Eye (tissue), 1 donor: ENCODE data around the gene ZSCAN16.
"Not testable (repeated sequence)": the region's sequence is repeated elsewhere in the genome, so short reads cannot be mapped to it uniquely, and the experiment has no call there.

ENCODE experiments used
- DNase-seq: peaks from one replicate; pipeline ENCODE4 v3.0.0-alpha.2; 2015

Gene ZSCAN16

DNA sequence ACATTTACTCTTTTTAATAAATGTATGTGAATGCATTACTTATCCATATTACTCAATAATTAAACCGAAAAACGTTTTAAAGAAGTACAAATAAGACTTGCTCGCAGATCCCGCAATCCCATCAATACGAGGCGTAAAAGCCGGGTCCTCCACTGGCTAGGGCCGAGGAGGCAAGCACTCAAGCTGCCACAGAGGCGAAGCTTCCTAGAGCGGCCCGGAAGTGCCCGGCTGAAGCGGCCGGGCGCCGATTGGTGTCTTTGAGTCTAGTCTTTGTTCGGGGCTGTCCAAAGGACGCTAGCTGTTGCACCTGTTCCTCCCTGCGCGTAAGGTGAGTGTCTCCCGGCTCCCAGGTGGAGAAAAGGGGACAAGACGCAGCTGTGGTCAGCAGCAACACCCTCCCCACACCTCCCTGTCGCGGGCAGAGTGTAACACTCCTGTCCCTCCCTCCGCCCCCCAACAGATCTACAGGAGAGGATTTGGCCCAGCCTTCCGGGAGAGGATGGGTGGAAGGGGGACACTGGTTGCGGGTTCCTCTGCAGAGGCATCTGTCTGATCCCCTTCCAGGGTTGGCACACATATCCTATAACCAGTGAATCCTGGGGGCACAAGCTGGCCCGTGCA, at the start of gene ZSCAN16:
ZSCAN16 (plus strand) TSS at position 260 of the 621 bp plus-strand sequence. CDS start 835 bp downstream, outside the sequence.
- DNase-seq = peak; percentile 94

DNA sequence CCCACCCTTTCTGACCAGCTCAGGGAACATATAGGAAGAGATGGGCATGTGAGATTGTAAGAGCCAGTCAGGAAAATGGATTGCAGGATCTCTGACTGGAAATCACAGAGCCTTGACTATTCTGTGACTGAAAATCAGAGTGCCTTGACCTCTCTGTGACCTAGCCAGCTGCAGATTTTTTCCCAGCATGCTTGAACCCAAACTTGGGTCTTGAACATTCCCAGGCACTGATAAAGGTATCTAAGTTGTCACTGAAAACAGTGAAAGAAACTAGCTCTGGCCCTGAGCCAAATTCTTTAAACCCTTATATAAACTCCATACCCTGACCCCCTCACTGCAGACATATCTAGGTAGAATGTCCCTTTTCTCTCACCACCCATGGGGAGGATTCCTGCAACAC, 46.4 kb upstream of the ZSCAN16 start:
- DNase-seq = no peak

DNA sequence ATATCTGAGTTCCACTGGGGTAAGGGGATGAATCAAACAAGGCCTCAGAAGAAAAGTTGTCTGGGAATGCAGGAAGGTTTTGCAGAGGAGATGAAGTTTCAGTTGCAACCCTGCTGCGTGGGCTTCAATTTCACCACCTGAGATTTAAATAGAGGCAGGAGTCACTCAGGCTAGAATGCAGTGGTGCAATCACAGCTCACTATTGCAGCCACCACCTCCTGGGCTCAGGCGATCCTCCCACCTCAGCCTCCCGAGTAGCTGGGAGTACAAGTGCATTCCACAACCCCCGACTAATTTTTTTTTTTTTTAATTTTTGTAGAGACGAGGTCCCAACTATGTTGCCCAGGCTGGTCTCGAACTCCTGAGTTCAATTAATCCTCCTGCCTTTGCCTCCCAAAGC, 45.6 kb upstream of the ZSCAN16 start:
- DNase-seq = no peak

DNA sequence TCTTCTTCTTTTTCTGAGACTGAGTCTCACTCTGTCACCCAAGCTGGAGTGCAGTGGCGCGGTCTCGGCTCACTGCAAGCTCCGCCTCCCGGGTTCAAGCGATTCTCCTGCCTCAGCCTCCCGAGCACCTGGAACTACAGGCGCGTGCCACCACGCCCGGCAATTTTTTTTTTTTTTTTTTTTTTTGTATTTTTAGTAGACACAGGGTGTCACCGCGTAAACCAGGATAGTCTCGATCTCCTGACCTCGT, 44.1 kb upstream of the ZSCAN16 start, which contains the start of gene ZNF165:
ZNF165 (plus strand) TSS at position 188 of the 250 bp plus-strand sequence. CDS start 4,913 bp downstream, outside the sequence.
- not testable (repeated sequence) for DNase-seq

DNA sequence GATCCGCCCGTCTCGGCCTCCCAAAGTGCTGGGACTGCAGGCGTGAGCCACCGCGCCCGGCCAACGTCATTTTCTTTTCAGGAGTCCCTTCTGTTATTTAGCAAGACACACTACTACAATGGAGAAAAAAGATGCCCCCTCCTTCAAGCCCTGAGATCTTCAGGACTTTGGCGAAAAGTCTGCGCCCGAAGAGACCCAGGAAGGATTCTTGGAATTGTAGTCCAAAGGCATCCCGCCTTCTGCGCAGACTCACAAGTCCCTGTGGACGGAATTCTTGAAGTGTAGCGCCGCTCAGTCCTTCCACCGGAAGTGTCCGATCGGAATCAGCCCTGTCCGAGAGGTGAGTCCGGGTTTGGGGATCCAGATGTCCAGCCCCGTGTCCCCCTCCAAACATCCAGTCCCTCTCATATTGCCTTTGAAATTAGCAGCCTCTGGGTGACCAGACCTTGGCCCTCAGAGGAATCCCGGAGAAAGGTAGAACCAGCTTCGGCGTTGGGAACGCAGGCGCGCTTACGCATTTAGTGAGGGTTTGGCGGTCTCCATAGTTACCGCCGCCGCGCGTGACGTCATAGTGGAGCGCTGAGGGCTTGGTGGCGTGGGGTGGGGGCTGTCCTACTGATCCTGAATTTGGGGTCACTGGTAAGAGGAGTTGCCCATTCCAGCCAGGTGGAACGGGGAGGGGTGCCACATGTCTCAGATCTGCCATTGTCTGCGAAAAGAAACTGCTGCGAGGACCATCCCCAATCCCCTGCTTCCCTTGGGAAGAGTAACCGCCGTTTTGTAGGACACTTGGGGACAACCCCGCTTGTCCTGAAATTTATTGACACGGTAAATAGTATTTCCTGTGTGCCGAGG, 43.6 kb upstream of the ZSCAN16 start:
- DNase-seq = peak; percentile 99

DNA sequence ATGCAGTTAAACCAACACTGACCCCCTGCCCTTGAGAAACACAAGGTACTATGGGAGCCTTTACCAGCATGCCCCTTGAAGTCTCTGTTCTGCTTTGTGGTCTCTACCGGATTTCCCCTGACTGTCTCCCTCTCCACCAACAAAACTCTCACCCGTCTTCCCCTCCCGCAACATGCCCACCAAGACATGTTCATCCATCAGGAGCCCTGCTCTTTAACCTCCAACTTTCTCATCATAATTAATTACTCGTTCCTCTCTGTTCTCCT, 43.0 kb upstream of the ZSCAN16 start:
- no peak for DNase-seq

DNA sequence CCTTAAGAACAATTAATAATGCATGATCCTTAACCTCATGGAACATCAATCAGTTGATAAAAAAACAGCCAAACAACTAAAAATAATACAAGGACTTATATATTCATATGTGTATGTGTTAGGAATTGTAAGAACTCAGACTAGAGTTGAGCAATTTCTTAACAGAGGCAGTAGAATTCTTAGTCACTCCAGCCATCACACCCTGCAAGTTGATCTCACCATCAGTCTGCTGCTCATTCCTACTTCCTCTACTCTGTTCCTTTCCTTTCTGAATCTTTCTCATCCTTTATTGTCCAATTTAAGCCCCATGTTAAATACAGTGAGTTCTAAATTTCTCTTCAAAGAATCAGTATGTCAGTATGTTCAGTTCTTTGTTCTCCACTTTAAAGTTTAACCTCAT, 41.5 kb upstream of the ZSCAN16 start:
- no peak for DNase-seq

DNA sequence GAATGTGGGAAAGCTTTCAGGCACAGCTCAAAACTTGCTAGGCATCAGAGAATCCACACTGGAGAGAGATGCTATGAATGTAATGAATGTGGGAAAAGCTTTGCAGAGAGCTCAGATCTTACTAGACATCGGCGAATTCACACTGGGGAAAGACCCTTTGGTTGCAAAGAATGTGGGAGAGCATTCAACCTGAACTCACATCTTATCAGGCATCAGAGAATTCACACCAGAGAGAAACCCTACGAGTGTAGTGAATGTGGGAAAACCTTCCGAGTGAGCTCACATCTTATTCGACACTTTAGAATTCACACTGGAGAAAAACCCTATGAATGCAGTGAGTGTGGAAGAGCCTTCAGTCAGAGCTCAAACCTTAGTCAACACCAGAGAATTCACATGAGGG, 35.4 kb upstream of the ZSCAN16 start:
- no peak for DNase-seq

DNA sequence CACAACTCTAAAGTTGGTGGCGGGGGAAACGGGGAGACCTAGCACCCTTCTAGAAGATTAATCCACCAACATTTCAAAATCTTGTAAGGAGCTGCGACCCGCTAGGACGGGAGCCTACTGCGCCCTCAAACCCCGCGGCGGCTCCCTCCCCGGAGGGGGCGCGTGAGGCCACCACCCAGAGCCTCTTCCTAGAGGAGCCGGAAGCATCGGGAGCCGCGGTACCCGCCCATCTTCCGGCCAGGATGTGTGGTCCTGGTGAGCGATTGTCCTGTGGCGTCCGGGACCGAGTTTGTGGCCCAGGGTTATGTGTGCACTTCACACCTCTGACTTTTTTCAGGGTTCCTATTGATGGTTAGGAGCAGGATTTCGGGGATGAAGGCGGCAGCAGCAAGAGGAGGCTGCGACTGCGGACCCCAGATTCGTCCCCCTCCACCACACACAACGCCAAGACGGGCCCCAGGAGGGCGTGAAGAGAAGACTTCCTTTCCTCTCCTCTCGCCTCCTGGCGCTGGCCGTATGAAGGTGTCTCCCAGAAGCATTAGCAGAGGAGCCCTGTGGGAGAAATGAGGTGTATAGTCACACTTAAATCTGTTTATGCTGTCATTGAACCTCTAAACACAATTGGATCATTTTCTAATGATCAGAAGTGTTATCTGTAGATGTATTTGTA, 33.4 kb upstream of the ZSCAN16 start:
- peak; percentile 39 for DNase-seq

DNA sequence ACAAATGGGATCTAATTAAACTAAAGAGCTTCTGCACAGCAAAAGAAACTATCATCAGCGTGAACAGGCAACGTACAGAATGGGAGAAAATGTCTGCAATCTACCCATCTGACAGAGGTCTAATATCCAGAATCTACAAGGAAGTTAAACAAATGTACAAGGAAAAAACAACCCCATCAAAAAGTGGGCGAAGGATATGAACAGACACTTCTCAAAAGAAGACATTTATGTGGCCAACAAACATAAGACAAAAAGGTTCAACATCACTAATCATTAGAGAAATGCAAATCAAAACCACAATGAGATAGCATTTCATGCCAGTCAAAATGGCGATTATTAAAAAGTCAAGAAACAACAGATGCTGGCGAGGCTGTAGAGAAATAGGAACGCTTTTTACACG, 22.2 kb upstream of the ZSCAN16 start:
- DNase-seq = not testable (repeated sequence)

DNA sequence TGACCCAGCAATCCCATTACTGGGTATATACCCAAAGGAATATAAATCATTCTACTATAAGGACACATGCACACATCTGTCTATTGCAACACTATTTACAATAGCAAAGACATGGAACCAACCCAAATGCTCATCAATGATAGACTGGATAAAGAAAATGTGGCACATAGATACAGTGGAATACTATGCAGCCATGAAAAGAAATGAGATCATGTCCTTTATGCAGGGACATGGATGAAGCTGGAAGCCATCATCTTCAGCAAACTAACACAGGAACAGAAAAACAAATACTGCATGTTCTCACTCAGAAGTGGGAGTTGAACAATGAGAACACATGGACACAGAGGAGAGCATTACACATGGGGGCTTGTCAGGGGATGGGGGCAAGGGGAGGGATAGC, 21.7 kb upstream of the ZSCAN16 start:
- not testable (repeated sequence) for DNase-seq

DNA sequence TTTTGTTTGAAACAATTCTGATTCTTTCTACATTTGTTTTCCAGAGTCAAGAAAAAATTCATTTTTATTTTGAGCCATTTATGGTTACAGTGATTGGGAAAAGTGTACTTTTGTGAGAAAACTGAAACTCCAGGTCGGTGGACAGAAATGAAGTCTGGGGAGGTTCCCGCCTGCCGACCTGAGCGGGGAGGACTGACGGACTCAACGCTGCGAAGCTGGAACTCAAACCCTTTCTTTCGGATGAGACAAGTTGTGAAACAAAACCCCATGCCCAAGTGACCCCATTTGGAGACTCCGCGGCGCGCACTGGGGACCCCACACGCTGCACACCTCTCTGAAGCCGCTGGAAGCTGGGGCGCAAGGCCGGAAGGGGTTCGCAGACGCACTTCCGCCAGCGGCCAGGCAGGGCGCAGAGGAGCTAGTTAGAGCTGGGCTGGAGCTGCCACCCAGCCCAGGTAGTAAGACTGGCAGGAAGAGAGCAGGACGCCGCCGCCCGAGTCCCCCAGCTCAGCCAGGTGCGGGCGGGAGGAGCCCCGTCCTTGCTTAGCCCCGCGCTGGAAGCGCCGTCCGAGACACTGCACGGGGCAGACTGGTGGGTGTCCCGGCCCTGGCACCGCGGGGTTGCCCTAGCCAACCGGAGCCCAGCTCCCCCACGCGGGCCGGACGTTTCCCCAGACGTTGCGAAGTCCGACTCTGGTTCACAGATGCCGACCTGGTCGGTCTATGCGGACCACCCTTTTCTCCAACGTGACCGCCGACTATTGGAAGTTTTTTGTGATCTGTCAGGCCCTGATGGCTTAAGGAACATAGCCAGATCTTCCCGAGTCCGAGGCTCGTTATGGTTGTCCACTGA, 19.8 kb upstream of the ZSCAN16 start:
- DNase-seq = peak; percentile 92

DNA sequence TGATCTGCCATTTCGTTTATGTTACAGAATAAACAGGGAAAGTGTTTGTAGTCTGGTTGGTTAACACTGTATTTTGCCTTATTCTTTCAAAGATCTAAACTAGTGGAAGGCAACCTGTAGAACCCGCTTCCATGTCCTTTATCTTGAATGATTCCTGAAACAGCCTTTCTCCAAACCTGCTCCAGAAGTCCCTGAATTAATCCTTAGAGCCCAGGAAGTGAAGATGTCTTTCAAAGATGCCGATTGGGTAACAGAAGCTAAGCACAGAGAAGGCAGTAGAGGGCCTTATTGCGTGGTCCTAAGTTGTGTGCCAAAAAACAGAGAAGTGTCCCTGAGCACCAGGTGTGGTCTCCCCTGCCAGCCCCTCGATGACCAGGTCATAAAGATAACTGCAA, 19.2 kb upstream of the ZSCAN16 start:
- no peak for DNase-seq

DNA sequence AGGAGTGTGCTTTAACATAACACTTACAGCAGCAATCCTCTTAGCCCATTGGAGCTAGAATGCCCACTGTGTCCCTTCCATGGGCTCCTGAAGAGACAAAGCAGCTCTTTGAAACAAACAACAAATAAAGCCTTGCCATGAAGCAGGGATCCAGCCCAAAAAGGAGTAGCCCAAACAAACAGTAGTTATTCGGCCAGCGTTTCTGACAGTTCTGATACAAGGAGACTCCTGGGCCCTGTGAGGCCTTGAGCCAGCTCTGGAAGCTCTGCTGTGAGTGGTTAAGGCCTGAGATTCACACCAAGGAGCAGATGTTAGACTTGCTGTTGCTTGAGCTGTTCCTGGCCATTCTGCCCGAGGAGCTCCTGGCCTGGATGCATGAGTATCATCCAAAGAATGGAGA, 16.9 kb upstream of the ZSCAN16 start:
- no peak for DNase-seq

DNA sequence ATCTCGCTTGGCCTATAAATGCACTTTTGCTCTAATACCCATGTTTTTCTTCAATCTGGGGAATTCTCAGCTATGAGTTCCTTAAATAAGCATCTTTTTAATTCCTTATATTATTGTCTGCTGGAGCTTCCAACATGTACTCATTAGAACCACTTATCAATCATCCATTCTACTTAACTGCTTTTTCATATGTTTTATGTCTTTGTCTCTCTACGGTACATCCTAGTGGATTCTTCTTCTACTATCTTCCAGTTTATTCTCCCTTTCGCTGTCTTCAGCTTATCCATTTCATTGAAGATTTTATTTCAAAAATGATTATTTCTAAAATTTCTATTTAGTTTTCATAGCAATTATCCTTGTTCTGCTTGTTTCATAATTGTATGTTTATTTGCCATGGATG, 12.4 kb upstream of the ZSCAN16 start:
- DNase-seq = no peak

DNA sequence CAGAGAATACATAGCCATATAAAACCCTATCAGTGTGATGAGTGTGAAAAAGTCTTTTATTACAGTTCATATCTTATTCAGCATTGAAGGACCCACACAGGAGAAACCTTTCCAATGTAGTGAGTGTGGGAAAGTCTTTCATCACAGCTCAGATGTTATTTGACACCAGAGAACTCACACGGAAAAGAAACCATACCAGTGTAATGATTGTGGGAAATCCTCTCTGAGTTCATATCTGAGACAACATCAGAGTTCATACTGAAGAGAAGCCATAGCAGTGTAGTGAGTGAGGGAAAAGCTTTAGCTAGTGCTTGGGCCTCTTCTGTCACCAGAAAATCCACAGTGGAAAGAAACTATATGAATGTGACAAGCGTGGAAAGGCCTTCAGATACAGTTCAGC, 8.6 kb upstream of the ZSCAN16 start:
- no peak for DNase-seq

DNA sequence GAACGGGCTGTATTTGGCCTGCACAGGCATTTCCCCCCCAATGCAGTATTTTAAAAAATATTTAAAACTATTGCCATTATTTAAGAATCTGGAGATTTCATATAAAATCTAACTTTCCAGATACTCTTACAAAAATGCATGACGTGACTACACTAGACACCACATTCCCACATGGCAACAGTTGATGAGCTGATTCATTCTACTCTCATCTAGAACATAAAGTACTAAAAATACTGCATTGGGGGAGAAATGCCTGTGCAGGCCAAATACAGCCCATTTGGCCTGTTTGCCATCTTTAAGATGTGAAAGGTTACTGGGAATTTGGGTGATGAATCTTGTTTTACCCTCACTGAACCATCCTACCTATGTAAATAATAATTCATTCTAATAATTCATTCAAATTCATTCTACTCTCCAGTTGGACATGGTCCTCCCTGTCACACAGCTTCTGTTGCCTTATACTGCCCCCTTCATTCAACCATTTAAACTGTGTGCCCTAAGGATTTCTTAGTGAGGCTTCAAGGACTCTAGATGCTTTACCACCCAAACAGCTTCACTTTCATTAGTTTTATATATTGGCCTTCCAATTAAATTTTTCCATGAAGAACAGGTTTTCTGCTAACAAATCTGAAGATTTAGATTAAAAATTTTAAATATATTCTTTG, 6.9 kb upstream of the ZSCAN16 start:
- no peak for DNase-seq

DNA sequence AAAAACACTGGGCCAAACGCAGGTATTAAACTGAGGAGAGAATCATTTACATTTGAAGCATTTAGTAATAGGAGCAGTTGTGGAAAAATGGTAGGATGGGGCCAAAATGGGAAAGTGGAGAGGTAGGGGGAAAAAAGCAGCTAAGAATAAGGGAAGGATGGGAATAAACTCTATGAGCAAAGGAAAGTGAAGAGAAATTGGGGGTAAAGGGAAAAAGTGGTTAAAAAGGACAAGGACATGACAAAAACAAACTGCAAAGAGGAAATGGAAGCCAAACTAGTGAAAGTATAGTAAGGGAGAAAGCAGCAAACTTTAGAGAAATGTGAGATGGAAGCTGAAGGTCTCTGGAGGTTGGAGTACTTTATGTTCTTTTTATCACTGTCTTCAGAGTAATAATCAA, 6.2 kb upstream of the ZSCAN16 start:
- DNase-seq = no peak

DNA sequence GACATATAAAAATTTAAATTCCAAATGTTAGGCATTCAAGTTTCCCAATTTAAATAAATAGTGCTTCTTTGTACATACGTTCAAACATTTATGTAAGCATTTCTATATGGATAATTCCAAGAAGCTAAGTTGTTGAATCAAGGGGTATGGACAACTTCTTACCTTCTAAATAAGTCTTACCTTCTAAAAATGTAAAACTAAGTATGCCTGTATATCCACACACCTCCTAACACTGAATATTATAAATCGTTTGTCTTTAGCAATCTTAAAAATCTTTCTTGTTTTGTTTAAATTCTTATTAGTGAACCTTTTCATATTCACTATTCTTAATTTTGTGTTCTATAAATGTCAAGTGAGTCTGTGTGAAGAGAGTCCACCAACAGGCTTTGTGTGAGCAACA, 2.5 kb upstream of the ZSCAN16 start:
- no peak for DNase-seq

DNA sequence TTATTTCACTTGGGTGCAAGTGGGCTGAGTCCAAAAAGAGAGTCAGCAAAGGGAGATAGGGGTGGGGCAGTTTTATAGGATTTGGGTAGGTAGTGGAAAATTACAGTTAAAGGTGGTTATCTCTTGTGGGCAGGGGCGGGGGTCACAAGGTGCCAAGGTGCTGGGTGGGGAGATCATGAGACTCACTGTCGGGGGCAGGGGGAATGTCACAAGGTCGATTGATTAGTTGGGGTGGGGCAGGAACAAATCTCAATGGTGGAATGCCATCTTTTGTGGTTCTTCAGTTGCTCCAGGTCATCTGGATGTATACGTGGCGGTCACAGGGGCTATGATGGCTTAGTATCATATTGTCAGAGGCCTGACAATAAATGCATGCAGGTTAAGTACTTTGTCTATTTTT, 2.1 kb upstream of the ZSCAN16 start:
- not testable (repeated sequence) for DNase-seq

DNA sequence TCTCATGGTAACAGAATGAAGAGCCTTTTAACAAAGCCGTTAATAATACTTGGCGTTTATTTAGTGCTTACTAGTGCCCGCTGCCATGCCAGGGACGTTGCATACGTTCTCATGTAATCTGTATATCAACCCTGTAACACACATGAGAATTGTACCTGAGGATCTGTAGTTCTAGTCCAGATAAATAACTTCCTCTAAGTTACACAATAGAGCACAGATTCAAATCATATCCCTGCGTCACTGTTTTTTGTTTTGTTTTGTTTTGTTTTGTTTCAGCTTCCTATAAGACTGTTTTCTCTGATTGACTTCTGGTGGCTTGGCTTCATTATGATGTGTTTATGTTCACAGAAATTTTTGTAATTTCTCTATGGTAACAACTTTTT, 553 bp downstream of the ZSCAN16 start:
- DNase-seq = no peak

DNA sequence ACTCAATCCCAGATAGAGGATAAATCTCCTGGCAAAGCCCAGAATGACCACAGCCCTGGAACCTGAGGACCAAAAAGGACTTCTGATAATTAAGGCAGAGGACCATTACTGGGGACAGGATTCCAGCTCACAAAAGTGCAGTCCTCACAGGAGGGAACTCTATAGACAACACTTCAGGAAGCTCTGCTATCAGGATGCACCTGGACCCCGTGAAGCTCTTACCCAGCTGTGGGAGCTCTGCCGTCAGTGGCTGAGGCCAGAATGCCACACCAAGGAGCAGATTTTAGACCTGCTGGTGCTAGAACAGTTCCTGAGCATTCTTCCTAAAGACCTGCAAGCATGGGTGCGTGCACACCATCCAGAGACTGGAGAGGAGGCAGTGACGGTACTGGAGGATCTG, 992 bp downstream of the ZSCAN16 start:
- no peak for DNase-seq

DNA sequence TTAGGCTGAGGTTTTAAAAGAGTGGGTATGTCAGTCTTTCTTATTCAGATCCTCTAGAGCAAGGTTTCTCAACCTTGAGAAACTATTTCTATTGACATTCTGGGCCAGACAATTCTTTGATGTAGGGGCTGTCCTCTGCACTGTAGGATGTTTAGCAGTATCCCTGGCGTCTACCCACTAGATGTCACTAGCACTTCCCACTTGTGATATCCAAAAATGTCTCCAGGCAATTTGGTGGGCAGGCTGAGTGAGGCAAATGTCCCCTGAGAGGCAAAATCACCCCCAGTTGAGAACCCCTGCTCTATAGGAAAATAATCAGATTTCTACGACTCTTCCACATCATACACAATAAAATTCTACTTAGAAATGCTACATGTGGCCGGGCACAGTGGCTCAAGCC, 9.6 kb downstream of the ZSCAN16 start:
- peak; percentile 41 for DNase-seq
